Hematopoietic multipotent progenitor cell treated with erythropoietin and hydrocortisone succinate and interleukin-3 and kit ligand, for 15 days (in vitro differentiated cells): ENCODE results near the gene ANO2.

Source experiments
- DNase-seq: peaks from one replicate; pipeline ENCODE4 v3.0.0-alpha.2; 2015; ENCODE audit warnings: low spot score

The ANO2 gene

DNA sequence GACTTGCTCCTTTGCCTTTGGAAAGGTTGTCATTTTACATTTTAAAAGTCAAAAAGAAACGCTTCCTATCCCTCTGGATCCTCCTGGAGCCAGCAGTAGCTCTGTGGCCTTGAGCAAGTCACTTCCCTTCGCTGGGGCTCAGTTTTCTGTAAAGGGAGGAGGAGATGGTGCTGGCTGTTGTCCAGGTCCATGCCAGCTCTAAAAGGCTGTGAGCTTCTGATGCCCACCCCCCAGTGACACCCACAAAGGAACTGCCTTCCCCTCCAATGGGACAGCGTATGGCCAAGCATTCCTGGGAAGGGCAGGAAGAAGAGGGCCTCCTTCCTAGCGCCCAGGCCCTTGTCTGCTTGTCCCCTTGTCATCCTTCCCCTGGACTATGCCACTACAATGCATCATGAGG lies 431.7 kb downstream of the ANO2 start:
- no peak for DNase-seq
